GM12875 (cell line): ENCODE measurements around the gene C12orf60.

ENCODE experiments used
- H3K4me3 ChIP-seq: one replicate; pipeline ENCODE4 v1.5.1; 2011; ENCODE audit warnings: low read depth, low read length, control low read depth
- CTCF ChIP-seq: IDR thresholded peaks from 2 replicates; pipeline ENCODE4 v1.5.1; 2011; ENCODE audit warnings: low read depth, mild to moderate bottlenecking, control low read depth, inconsistent platforms, low read length, moderate library complexity, borderline replicate concordance; ENCODE audit not compliant: insufficient read depth

The C12orf60 gene

GRCh38 chr12:14768823-14769405, 34.6 kb upstream of the C12orf60 start:
- no peak for TF ChIP-seq CTCF
- peak overlapping the region; percentile 81 for H3K4me3 ChIP-seq

GRCh38 chr12:14769466-14769968, 34.0 kb upstream of the C12orf60 start:
- TF ChIP-seq CTCF: 0 out of 2 replicates have a peak, but pooled peaks have one; percentile 30
- H3K4me3 ChIP-seq: peak overlapping the region; percentile 81

- TF ChIP-seq CTCF: peak; percentile 86
Measured at GRCh38 chr12:14769969-14770495, 33.4 kb upstream of the C12orf60 start.

GRCh38 chr12:14770496-14771461, 32.7 kb upstream of the C12orf60 start:
- TF ChIP-seq CTCF: no peak
- peak overlapping the region; percentile 81 for H3K4me3 ChIP-seq

More at GRCh38 chr12:14769969-14770495, 33.4 kb upstream of the C12orf60 start:
- H3K4me3 ChIP-seq: peak overlapping the region; percentile 81

GRCh38 chr12:14771651-14772137, 31.8 kb upstream of the C12orf60 start:
- TF ChIP-seq CTCF: no peak
- no peak overlapping the region for H3K4me3 ChIP-seq

- TF ChIP-seq CTCF: no peak
- no peak overlapping the region for H3K4me3 ChIP-seq
Measured at GRCh38 chr12:14772946-14773345, 30.5 kb upstream of the C12orf60 start.
